Skeletal muscle tissue (tissue), 4 donors: ENCODE data around the gene CRYZL1. TPM values are rescaled to one million over a fixed set of nuclear protein-coding genes. Genes with fewer than 3 reads are reported as not detected.
"Not testable (repeated sequence)": the region's sequence is repeated elsewhere in the genome, so short reads cannot be mapped to it uniquely, and the experiment has no call there.

Source experiments
- H3K27ac ChIP-seq: one replicate; pipeline ENCODE4 v1.7.0; 2013; ENCODE audit warnings: mild to moderate bottlenecking, low read depth, low read length, inconsistent platforms
- H3K27me3 ChIP-seq, 3 donors: one replicate each; pipeline ENCODE4 v1.7.0; 2013; ENCODE audit warnings: low read length in 3 of 3; ENCODE audit not compliant: control insufficient read depth in 3 of 3, insufficient read depth in 3 of 3
- H3K36me3 ChIP-seq, 3 donors: one replicate each; pipeline ENCODE4 v1.7.0; 2013; ENCODE audit warnings: low read length in 3 of 3; ENCODE audit not compliant: control insufficient read depth in 3 of 3, insufficient read depth in 3 of 3
- H3K4me1 ChIP-seq, 3 donors: one replicate each; pipeline ENCODE4 v1.7.0; 2013; ENCODE audit warnings: low read length in 3 of 3, mild to moderate bottlenecking in 3 of 3; ENCODE audit not compliant: control insufficient read depth in 3 of 3, insufficient read depth in 3 of 3
- H3K4me3 ChIP-seq, 3 donors: one replicate each; pipeline ENCODE4 v1.7.0; 2013; ENCODE audit warnings: low read length in 3 of 3
- H3K9ac ChIP-seq, 3 donors: one replicate each; pipeline ENCODE4 v1.7.0; 2013; ENCODE audit warnings: low read length in 3 of 3, mild to moderate bottlenecking in 3 of 3, moderate library complexity in 2 of 3, low read depth in 1 of 3
- H3K9me3 ChIP-seq, 3 donors: one replicate each; pipeline ENCODE4 v1.7.0; 2013; ENCODE audit warnings: low read length in 3 of 3; ENCODE audit not compliant: control insufficient read depth in 3 of 3
- total RNA-seq: library from RNA; depleted of rRNA; stranded (reverse); fragments of >200 nt; gene quantifications from one replicate; pipeline ENCODE4 v1.2.3, GENCODE V29; 2014
- donor health status: Osteomylitis.

CRYZL1 gene
- total RNA-seq, 1 donor from 2014 or later, result 35.5 TPM

DNA sequence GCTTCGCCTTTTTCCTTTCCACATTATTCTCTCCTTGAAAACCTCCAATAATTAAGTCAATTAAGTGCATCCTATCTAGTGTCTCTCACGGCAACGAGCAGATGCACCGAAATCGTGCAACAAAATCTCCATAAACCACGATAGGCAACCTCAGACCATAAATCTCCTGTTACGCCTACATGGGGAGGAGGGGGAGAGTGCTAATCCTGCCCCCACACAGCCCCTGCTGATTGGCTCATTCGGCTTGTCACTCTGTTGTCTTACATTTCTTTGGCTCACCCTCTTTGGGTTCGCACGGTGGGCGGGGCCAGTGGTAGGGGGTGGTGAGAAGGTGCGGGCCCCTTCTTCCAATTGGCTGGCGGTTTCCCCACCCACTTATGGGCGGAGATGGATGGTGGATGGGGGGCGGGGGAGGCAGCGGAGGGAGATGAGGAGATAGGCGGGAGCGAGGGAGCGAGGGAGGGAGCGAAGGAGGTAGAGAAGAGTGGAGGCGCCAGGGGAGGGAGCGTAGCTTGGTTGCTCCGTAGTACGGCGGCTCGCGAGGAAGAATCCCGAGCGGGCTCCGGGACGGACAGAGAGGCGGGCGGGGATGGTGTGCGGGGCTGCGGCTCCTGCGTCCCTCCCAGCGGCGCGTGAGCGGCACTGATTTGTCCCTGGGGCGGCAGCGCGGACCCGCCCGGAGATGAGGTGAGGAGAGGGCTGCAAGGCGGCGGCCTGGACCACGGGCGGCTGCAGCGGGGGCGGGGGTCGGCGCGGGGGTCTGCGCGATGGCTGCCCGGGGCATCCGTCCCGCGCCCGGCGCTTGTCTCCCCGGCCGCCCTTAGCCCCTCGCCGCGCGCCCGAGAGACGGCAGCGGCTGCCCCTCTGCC, 720 bp upstream of the CRYZL1 start, which contains the start of gene ITSN1:
Gene ITSN1 (plus strand): TSS at position 475 of the 869 bp plus-strand sequence. CDS start 76,328 bp downstream, outside the sequence.
- Histone ChIP-seq H3K27ac (peak within 1 kb of the TSS; percentile 89), H3K27me3 (no peaks in the 10 kb centered on the region), H3K4me3 (peak within 1 kb of the TSS; percentile 94 to 99 (median 98)), H3K9ac (peak within 1 kb of the TSS; percentile 92 to 96 (median 93)), H3K9me3 (no peaks in the 10 kb centered on the region), H3K36me3 (no peaks in the 10 kb centered on the region), H3K4me1 (peaks cover 6 to 24% (median 23%) of the 10 kb centered on the region in 3 donors)

DNA sequence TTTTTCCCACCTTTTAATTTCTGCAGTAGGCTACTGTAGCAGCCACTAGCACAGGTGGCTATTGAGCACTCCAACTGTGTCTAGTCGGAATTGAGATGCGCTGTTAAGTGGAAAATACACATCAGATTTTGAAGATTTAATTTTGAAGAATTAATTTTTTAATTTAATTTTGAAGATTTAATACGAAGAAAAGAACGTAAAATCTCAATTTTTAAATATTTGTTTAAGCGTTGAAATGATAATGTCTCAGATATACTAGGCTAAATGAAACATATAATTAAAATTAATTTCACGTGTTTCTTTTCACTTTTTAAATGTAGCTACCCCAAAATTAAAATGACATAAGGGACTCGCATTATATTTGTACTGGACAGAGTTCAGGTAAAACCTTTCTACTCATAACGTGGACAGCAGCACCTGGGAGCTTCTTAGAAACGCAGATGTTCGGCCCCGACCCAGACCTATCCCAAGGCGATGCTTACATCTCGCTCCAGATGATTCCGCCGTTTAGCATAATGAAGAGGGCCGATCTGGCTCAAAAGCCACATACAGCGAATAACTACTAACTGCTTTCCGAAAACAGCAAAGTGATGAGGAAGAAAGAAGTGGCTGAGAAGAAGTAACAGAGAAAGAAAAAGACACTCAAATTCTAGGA, 717 bp downstream of the CRYZL1 start:
- Histone ChIP-seq H3K9me3 (no peaks in the 10 kb centered on the region), H3K4me3 (peak overlapping the region; percentile 93 to 99 (median 94)), H3K27me3 (no peaks in the 10 kb centered on the region), H3K36me3 (no peaks in the 10 kb centered on the region), H3K9ac (peak overlapping the region; percentile 92 to 96 (median 93)), H3K4me1 (peaks cover 6 to 24% (median 23%) of the 10 kb centered on the region in 3 donors), H3K27ac (peak overlapping the region; percentile 89)

DNA sequence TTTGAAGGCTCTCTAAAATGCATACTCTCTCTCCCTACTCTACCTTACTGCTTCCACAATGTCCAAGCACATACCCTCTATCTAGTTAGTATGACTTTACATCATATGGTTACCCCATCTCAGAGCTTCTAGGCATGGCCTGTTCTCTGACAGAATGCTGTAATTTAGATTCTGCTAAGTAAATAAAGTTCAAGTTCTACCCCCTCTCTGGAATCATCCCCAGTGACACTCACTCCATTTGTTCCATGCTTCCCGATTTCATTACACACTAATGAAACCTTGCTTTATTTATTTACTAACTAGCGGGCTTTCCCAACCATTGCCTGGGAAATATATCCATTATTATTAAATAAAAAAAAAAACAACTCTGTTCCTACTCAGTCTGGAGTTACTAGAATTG, 7.3 kb downstream of the CRYZL1 start:
- Histone ChIP-seq H3K27me3 (no peaks in the 10 kb centered on the region), H3K27ac (no peak overlapping the region), H3K4me1 (no peaks in the 10 kb centered on the region), H3K4me3 (no peak overlapping the region), H3K9ac (no peak overlapping the region), H3K36me3 (peaks cover 0 to 11% (median 9%) of the 10 kb centered on the region in 3 donors), H3K9me3 (no peaks in the 10 kb centered on the region)

DNA sequence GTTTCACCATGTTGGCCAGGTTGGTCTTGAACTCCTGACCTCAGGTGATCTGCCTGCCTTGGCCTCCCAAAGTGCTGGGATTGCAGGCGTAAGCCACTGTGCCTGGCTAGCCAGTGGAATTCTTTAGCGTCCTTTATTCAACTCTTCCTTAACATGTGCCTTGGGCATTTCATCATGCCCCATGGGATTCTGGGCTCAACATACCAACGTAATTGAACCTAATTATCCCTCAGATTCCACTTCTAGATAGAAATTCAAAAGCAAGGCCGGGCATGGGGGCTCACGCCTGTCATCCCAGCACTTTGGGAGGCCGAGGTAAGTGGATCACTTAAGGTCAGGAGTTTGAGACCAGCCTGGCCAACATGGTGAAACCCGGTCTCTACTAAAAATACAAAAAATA, 15.4 kb downstream of the CRYZL1 start:
- not testable (repeated sequence) for H3K27ac ChIP-seq, H3K9me3 ChIP-seq, H3K4me3 ChIP-seq, H3K4me1 ChIP-seq, H3K9ac ChIP-seq, H3K27me3 ChIP-seq
- H3K36me3 ChIP-seq, result peaks cover 5 to 34% (median 10%) of the 10 kb centered on the region in 3 donors

DNA sequence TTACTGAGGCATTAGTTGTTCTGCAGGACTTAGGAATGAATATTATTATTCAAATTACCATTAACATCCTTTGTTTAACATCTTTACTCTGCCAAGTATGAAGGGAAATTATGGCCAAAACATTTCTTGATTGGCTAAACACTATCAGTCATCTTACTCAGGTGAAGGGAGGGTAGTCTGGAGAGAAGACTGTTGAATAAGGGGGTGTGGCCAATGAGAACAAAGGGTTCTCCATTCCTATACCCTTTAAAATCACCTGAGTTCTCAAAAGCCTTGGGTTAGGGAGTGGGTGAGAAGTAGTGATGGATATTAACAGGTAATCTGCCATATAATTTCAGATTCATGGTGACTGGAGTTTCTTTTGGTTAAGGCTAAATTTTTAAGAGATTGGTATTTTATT, 19.3 kb downstream of the CRYZL1 start:
- Histone ChIP-seq H3K27ac (no peak overlapping the region), H3K36me3 (peaks cover 2 to 32% (median 8%) of the 10 kb centered on the region in 3 donors)

DNA sequence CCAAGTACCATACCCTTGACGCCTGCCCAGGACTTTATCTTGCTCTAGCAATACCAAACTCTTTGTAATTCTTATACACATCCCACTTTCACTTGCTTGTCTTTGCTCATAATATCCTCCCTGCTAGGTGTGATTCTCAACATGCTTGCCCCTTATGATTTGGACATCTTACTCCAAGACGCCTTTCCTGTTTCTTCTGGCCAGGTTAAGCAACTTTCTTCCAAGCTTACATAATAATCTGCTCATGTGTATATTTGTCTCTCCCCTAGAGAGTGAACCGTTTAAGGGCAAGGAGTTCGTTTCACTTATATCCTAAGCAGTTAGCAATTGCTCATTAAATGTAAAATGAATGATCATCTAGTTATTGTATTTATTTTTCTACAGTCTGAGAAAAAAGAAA, 21.8 kb downstream of the CRYZL1 start:
- Histone ChIP-seq H3K36me3 (peaks cover 2 to 27% (median 10%) of the 10 kb centered on the region in 3 donors), H3K27ac (no peak overlapping the region), H3K9ac (no peak overlapping the region), H3K9me3 (no peaks in the 10 kb centered on the region), H3K4me3 (no peak overlapping the region), H3K27me3 (no peaks in the 10 kb centered on the region), H3K4me1 (no peaks in the 10 kb centered on the region)

More for the DNA sequence above, 19.3 kb downstream of the CRYZL1 start:
- Histone ChIP-seq H3K9ac (no peak overlapping the region), H3K27me3 (no peaks in the 10 kb centered on the region), H3K4me3 (no peak overlapping the region), H3K4me1 (no peaks in the 10 kb centered on the region), H3K9me3 (no peaks in the 10 kb centered on the region)

DNA sequence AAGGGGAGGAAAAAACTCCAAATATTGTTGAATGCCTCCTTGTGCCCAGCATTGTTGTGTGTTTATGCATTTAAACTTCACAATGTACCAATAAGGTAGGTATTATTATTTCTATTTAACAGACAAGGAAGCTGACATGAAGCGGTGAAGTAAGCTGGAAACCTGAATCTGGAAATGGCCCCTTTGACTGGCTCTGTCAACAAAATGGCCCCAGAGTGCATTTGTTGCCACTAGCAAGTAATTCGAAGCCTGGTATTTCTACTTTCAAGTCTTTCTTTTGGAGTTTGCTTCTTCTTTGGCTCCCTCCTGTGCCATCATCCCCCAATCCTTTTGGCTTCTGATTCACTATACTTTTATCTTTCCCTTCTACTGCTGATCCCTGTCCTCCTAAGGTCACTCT, 23.1 kb downstream of the CRYZL1 start:
- Histone ChIP-seq H3K9ac (no peak overlapping the region), H3K27me3 (no peaks in the 10 kb centered on the region), H3K36me3 (peaks cover 2 to 15% (median 8%) of the 10 kb centered on the region in 3 donors), H3K4me1 (no peaks in the 10 kb centered on the region), H3K27ac (no peak overlapping the region), H3K4me3 (no peak overlapping the region), H3K9me3 (no peaks in the 10 kb centered on the region)

DNA sequence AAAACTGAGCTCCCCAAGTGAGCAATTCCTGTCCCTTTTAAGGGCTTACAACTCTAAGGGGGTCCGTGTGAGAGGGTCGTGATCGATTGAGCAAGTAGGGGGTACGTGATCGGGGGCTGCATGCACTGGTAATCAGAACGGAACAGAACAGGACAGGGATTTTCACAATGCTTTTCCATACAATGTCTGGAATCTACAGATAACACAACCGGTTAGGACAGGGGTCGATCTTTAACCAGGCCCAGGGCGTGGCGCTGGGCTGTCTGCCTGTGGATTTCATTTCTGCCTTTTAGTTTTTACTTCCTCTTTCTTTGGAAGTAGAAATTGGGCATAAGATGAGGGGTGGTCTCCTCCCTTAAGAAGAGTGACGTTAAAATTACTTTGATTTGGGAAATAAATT, 24.0 kb downstream of the CRYZL1 start:
- H3K9me3 ChIP-seq, H3K27me3 ChIP-seq, H3K4me3 ChIP-seq, H3K4me1 ChIP-seq, H3K9ac ChIP-seq, H3K27ac ChIP-seq: not testable (repeated sequence)
- peaks cover 5 to 17% (median 8%) of the 10 kb centered on the region in 3 donors for H3K36me3 ChIP-seq

DNA sequence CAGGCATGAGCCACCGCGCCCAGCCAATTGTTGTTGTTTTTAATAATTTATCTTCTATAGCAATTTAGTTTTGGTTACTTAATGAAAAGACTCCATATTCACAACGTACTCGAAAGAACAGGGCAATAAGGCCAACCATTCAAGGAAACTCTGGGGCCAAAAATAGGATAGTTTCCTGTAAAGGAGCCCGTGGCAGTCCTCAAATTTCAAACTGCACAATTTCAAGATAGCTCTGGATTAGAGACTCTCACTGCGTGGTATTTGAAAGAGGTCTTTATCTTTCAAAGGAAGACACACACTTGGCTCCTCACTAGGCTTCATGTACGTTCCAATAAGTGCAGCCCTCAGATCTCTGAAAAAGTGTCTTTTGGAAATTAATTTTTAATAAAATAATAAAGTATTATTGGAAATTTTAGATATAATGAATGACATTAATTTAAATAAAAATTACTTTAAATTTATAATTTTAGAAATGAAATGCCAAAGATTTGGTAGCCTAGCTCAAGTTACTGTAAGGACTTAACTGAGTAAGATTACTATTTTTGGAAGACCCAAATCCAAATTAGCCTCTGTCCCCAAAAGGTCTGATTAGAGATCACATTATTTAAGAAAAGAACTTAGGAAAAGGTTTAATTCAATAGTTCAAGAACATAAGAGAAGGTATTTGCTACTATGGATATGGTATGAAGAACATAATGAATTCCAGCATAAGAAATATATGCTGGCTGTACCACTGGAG, 30.4 kb downstream of the CRYZL1 start:
- Histone ChIP-seq H3K9ac (peak overlapping the region in 2 of 3 donors; percentile 55 to 61), H3K27me3 (no peaks in the 10 kb centered on the region), H3K36me3 (peaks cover 5 to 13% (median 8%) of the 10 kb centered on the region in 3 donors), H3K9me3 (no peaks in the 10 kb centered on the region), H3K27ac (peak overlapping the region; percentile 28), H3K4me3 (no peak overlapping the region), H3K4me1 (peaks cover 0 to 5% (median 2%) of the 10 kb centered on the region in 3 donors)
